Hepatocyte (in vitro differentiated cells): ENCODE results near the gene CRYBB3. TPM values are rescaled to one million over a fixed set of nuclear protein-coding genes. Genes with fewer than 3 reads are reported as not detected.

Source experiments
- DNase-seq: peaks from one replicate; pipeline ENCODE4 v3.0.0-alpha.2; 2016; ENCODE audit warnings: low spot score
- H2AFZ ChIP-seq: fragments of 200-600 bp; sonication (generic); 2 replicates; pipeline ENCODE4 v1.6.0; 2016; ENCODE audit warnings: antibody characterized with exemption, mild to moderate bottlenecking
- H3K27ac ChIP-seq: fragments of 200-600 bp; sonication (generic); 2 replicates; pipeline ENCODE4 v1.5.1; 2016; ENCODE audit warnings: mild to moderate bottlenecking
- H3K27me3 ChIP-seq: fragments of 200-600 bp; sonication (generic); 2 replicates; pipeline ENCODE4 v1.6.1; 2016
- H3K36me3 ChIP-seq: fragments of 200-600 bp; sonication (generic); replicated peaks from 2 replicates; pipeline ENCODE4 v1.5.1; 2016; ENCODE audit warnings: low read depth; ENCODE audit not compliant: insufficient read depth
- H3K4me1 ChIP-seq: fragments of 200-600 bp; sonication (generic); 2 replicates; pipeline ENCODE4 v1.5.1; 2016; ENCODE audit warnings: mild to moderate bottlenecking, moderate library complexity; ENCODE audit not compliant: insufficient read depth
- H3K4me2 ChIP-seq: fragments of 200-600 bp; sonication (generic); 2 replicates; pipeline ENCODE4 v1.6.0; 2016
- H3K4me3 ChIP-seq: fragments of 200-600 bp; sonication (generic); 2 replicates; pipeline ENCODE4 v1.5.1; 2016; ENCODE audit warnings: mild to moderate bottlenecking
- H3K79me2 ChIP-seq: fragments of 200-600 bp; sonication (generic); 2 replicates; pipeline ENCODE4 v1.6.0; 2017; ENCODE audit warnings: mild to moderate bottlenecking
- H3K9me2 ChIP-seq: fragments of 200-600 bp; sonication (generic); replicated peaks from 2 replicates; pipeline ENCODE4 v1.6.0; 2017; ENCODE audit warnings: mild to moderate bottlenecking; ENCODE audit not compliant: insufficient read depth
- H3K9me3 ChIP-seq: fragments of 200-600 bp; sonication (generic); 2 replicates; pipeline ENCODE4 v1.5.1; 2016; ENCODE audit warnings: low read depth, mild to moderate bottlenecking
- H4K20me1 ChIP-seq: fragments of 200-600 bp; sonication (generic); 2 replicates; pipeline ENCODE4 v1.6.0; 2016; ENCODE audit warnings: mild to moderate bottlenecking; ENCODE audit not compliant: insufficient read depth, poor library complexity, severe bottlenecking
- CTCF ChIP-seq: fragments of 200-600 bp; sonication (generic); IDR thresholded peaks from 2 replicates; pipeline ENCODE4 v1.5.1; 2016; ENCODE audit warnings: antibody characterized with exemption, mild to moderate bottlenecking; ENCODE audit not compliant: poor library complexity
- EZH2 ChIP-seq: fragments of 200-600 bp; sonication (generic); IDR thresholded peaks from 2 replicates; pipeline ENCODE4 v1.6.1; 2016; ENCODE audit warnings: antibody characterized with exemption, mild to moderate bottlenecking, borderline replicate concordance
- EZH2phosphoT487 ChIP-seq: fragments of 200-600 bp; sonication (generic); IDR thresholded peaks from one replicate; pipeline ENCODE4 v1.6.1; 2018; ENCODE audit warnings: antibody characterized with exemption, mild to moderate bottlenecking, low read depth, moderate library complexity; ENCODE audit not compliant: unreplicated experiment, severe bottlenecking
- WGBS: methylation state at CpG from one replicate; pipeline ENCODE4 v1.1.6; 2016; ENCODE audit warnings: low lambda C conversion rate; ENCODE audit errors: missing lambda C conversion rate; 5-methylcytosine and 5-hydroxymethylcytosine counted together
- polyA plus RNA-seq: library from polyadenylated mRNA; unstranded; fragments of >200 nt; fragmentation: Nextera tagmentation; extraction: Ambion mirVana; gene quantifications from 2 replicates; pipeline ENCODE4 v1.2.1, GENCODE V29; 2016
- total RNA-seq: library from RNA; depleted of rRNA; stranded (reverse); fragments of >200 nt; gene quantifications from 2 replicates; pipeline ENCODE4 v1.2.3, GENCODE V29; 2014

CRYBB3 gene
- total and polyA plus RNA-seq, 2 experiments from 2014 or later, result not detected

GRCh38 chr22:25212337-25212736, 12.7 kb downstream of the CRYBB3 start:
- H3K9me3 ChIP-seq, result no peaks in the 10 kb centered on the region
- no peak overlapping the region for H3K4me2 ChIP-seq
- DNase-seq, result no peak
- H3K27ac ChIP-seq, result no peak overlapping the region
- no peaks in the 10 kb centered on the region for H3K79me2 ChIP-seq
- TF ChIP-seq CTCF (no peak), EZH2 (no peak), EZH2phosphoT487 (no peak)
- H3K27me3 ChIP-seq, result no peaks in the 10 kb centered on the region
- H3K9me2 ChIP-seq, result no peaks in the 10 kb centered on the region
- no peaks in the 10 kb centered on the region for H4K20me1 ChIP-seq
- H3K36me3 ChIP-seq, result no peaks in the 10 kb centered on the region
- H3K4me3 ChIP-seq, result no peak overlapping the region
- no peaks in the 10 kb centered on the region for H3K4me1 ChIP-seq
- no peak overlapping the region for H2AFZ ChIP-seq
- 81% methylated on average over 3 of the region's 3 CpGs for WGBS

GRCh38 chr22:25213221-25213620, 13.6 kb downstream of the CRYBB3 start:
- no peak overlapping the region for H3K27ac ChIP-seq
- no peak overlapping the region for H2AFZ ChIP-seq
- TF ChIP-seq CTCF (no peak), EZH2 (no peak), EZH2phosphoT487 (no peak)
- no peaks in the 10 kb centered on the region for H3K9me3 ChIP-seq
- no peaks in the 10 kb centered on the region for H3K79me2 ChIP-seq
- H4K20me1 ChIP-seq, result no peaks in the 10 kb centered on the region
- DNase-seq, result no peak
- H3K27me3 ChIP-seq, result no peaks in the 10 kb centered on the region
- H3K9me2 ChIP-seq, result no peaks in the 10 kb centered on the region
- H3K36me3 ChIP-seq, result no peaks in the 10 kb centered on the region
- H3K4me2 ChIP-seq, result no peak overlapping the region
- 70% methylated on average over 3 of the region's 3 CpGs for WGBS
- no peaks in the 10 kb centered on the region for H3K4me1 ChIP-seq
- H3K4me3 ChIP-seq, result no peak overlapping the region

GRCh38 chr22:25216230-25216629, 16.6 kb downstream of the CRYBB3 start:
- H3K9me3 ChIP-seq, result no peaks in the 10 kb centered on the region
- no peaks in the 10 kb centered on the region for H3K79me2 ChIP-seq
- no peaks in the 10 kb centered on the region for H3K27me3 ChIP-seq
- no peak for TF ChIP-seq CTCF
- no peak overlapping the region for H3K27ac ChIP-seq
- no peak overlapping the region for H3K4me3 ChIP-seq
- H4K20me1 ChIP-seq, result no peaks in the 10 kb centered on the region
- no peak overlapping the region for H2AFZ ChIP-seq
- H3K4me1 ChIP-seq, result no peaks in the 10 kb centered on the region
- no peaks in the 10 kb centered on the region for H3K36me3 ChIP-seq
- DNase-seq, result no peak
- H3K4me2 ChIP-seq, result no peak overlapping the region
- H3K9me2 ChIP-seq, result no peaks in the 10 kb centered on the region
- 85% methylated on average over 2 of the region's 2 CpGs for WGBS

- Histone ChIP-seq H2AFZ (no peak within 1 kb of the TSS), H3K4me2 (no peak within 1 kb of the TSS), H4K20me1 (no peaks in the 10 kb centered on the region), H3K27me3 (no peaks in the 10 kb centered on the region), H3K4me1 (no peaks in the 10 kb centered on the region), H3K4me3 (no peak within 1 kb of the TSS), H3K9me3 (no peaks in the 10 kb centered on the region), H3K79me2 (no peaks in the 10 kb centered on the region), H3K36me3 (no peaks in the 10 kb centered on the region), H3K9me2 (no peaks in the 10 kb centered on the region), H3K27ac (no peak within 1 kb of the TSS)
- WGBS, result 94% methylated on average over 19 of the region's 19 CpGs
- no peak for DNase-seq
- TF ChIP-seq EZH2, result no peak
- no peak for TF ChIP-seq CTCF
- no peak for TF ChIP-seq EZH2phosphoT487
These were observed 19.6 kb downstream of the CRYBB3 start, which contains the start of gene CRYBB2 for GRCh38 chr22:25219211-25219689. CRYBB2 (plus strand) TSS chr22:25219639; CDS start chr22:25221430, 1,791 bp downstream.
